ENCODE data around the gene DOK7.

DOK7 gene

DNA sequence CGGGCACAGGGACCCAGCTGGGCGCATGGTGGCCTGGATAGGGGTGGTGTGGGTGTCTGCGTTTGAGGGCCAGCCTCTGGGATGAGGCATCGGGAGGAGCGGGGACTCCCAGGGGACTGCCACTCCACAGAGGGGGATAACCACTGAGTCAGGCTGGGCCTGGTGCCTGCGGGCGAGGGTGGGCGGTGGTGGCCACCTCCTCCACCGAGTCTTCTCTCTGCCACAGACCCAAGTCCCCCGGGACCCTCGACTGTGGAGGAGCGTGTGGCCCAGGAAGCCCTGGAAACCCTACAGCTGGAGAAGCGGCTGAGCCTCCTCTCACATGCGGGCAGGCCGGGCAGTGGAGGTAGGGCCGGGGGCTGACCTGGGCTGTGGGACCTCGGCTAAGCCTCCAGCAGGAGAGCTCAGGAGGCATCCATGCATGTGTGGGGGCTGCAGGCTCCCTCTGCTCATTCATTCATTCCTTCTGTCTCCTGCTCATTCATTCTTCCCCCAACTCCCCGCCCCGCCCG, 26.4 kb downstream of the DOK7 start:
- no peak overlapping the region for H2AFZ ChIP-seq (ENCODE audit: low read length)
- peaks cover 40 to 51% of the 10 kb centered on the region in 2 donors for H3K4me1 ChIP-seq (ENCODE audit: control insufficient read depth in 2 of 2, insufficient read depth in 1 of 2, low read depth in 1 of 2, low read length in 2 of 2)
- peak overlapping the region; percentile 12 for H3K9ac ChIP-seq (ENCODE audit: low read depth, low read length, poor library complexity)
- H2BK15ac ChIP-seq (ENCODE audit: low read length), result no peak overlapping the region
- no peak overlapping the region for H2BK120ac ChIP-seq (ENCODE audit: low read depth, low read length)
- 100% methylated on average over 3 of the region's 20 CpGs; no CpG with 5 or more reads in 1 of the 2 donors for WGBS, 2 donors (ENCODE audit: extremely low coverage in 2 of 2, insufficient read length in 2 of 2, insufficient replicate concordance in 1 of 2)
- no peak overlapping the region for H3K4me3 ChIP-seq (ENCODE audit: low read length in 2 of 2)
- peak overlapping the region; percentile 48 for H3K18ac ChIP-seq (ENCODE audit: low read length)
- no peak overlapping the region for H3K4ac ChIP-seq (ENCODE audit: low read length)
- H3K27ac ChIP-seq (replicated peaks; ENCODE audit: low read length), result no peak overlapping the region
- no peak for DNase-seq (ENCODE audit: low spot score)
- no peaks in the 10 kb centered on the region for H3K36me3 ChIP-seq (replicated peaks in 1 of 2; ENCODE audit: control insufficient read depth in 2 of 2, insufficient read depth in 2 of 2, low read length in 2 of 2)
- H3K79me1 ChIP-seq (ENCODE audit: low read depth, low read length), result peaks cover 2% of the 10 kb centered on the region
- peak overlapping the region; percentile 10 for H3K23ac ChIP-seq (ENCODE audit: low read depth, low read length, poor library complexity)
- H4K91ac ChIP-seq (ENCODE audit: low read depth, low read length, poor library complexity), result no peak overlapping the region
- no peaks in the 10 kb centered on the region for H3K9me3 ChIP-seq (replicated peaks in 1 of 2; ENCODE audit: control insufficient read depth in 2 of 2, insufficient read depth in 1 of 2, low read depth in 1 of 2, low read length in 2 of 2)
- H3K27me3 ChIP-seq (ENCODE audit: control insufficient read depth in 3 of 3, insufficient read depth in 3 of 3, low read depth in 1 of 3, low read length in 3 of 3), result peaks cover 0 to 15% (median 0%) of the 10 kb centered on the region in 3 experiments
- H2BK5ac ChIP-seq (ENCODE audit: low read length), result no peak overlapping the region
- peak overlapping the region; percentile 73 for H2AK5ac ChIP-seq (ENCODE audit: low read depth, low read length)
- H4K8ac ChIP-seq (ENCODE audit: low read depth, low read length), result no peak overlapping the region
- peak overlapping the region; percentile 14 for H2BK12ac ChIP-seq (ENCODE audit: low read length)
- no peak overlapping the region for H3K4me2 ChIP-seq (ENCODE audit: insufficient read depth, low read length, poor library complexity, severe bottlenecking)
- no peak overlapping the region for H3K14ac ChIP-seq (ENCODE audit: low read length)

DNA sequence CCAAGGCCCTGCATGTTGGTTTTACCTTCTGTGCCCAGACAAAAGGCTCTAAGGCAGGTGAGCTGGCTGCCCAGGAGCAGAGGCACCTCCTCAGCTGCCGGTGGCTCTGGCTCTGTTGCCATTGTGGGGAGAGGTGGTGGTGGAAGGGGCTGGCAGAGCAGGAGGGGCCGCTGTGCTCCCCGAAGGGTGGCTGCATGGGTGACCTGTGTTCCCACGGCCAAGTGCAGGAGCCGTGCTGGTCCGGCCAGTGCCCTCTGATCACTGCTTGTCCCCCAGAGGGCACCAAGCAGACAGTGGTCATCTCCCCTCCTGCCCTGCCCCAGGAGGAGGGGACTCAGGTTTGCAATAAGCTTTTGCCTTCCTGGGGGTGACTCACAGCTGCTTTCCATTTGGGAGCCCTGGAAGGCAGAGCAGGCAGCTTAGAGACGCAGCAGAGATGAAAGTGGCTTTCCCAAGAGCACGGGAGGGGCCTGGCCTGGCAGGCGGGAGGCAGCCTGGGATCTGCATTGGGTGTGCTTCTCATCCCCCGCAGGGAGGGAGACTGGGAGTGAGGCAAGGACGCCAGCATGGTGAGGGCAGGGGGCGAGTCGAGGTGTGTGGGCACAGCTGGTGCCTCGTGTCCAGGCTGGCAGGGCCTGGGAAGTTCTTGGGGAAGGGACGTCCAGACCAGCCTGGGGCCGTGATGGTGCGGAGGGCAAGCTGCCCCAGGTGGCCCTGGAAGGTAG, 28.7 kb downstream of the DOK7 start:
- no CpG with 5 or more reads among the region's 17 CpGs for WGBS, 2 donors (ENCODE audit: extremely low coverage in 2 of 2, insufficient read length in 2 of 2, insufficient replicate concordance in 1 of 2)
- H3K4me2 ChIP-seq (ENCODE audit: insufficient read depth, low read length, poor library complexity, severe bottlenecking), result no peak overlapping the region
- peak overlapping the region; percentile 68 for H3K23ac ChIP-seq (ENCODE audit: low read depth, low read length, poor library complexity)
- peak overlapping the region; percentile 97 for H2BK15ac ChIP-seq (ENCODE audit: low read length)
- H3K9ac ChIP-seq (ENCODE audit: low read depth, low read length, poor library complexity), result peak overlapping the region; percentile 67
- no peak overlapping the region for H3K4me3 ChIP-seq (ENCODE audit: low read length in 2 of 2)
- H3K18ac ChIP-seq (ENCODE audit: low read length), result peak overlapping the region; percentile 95
- H3K27me3 ChIP-seq (ENCODE audit: control insufficient read depth in 3 of 3, insufficient read depth in 3 of 3, low read depth in 1 of 3, low read length in 3 of 3), result peaks cover 0 to 13% (median 0%) of the 10 kb centered on the region in 3 experiments
- peaks cover 2% of the 10 kb centered on the region for H3K79me1 ChIP-seq (ENCODE audit: low read depth, low read length)
- H2AK5ac ChIP-seq (ENCODE audit: low read depth, low read length), result peak overlapping the region; percentile 99
- H2BK12ac ChIP-seq (ENCODE audit: low read length), result peak overlapping the region; percentile 41
- peak overlapping the region; percentile 47 for H3K14ac ChIP-seq (ENCODE audit: low read length)
- H3K4me1 ChIP-seq (ENCODE audit: control insufficient read depth in 2 of 2, insufficient read depth in 1 of 2, low read depth in 1 of 2, low read length in 2 of 2), result peaks cover 32 to 35% of the 10 kb centered on the region in 2 donors
- no peak overlapping the region for H2AFZ ChIP-seq (ENCODE audit: low read length)
- H2BK5ac ChIP-seq (ENCODE audit: low read length), result peak overlapping the region; percentile 90
- H4K8ac ChIP-seq (ENCODE audit: low read depth, low read length), result peak overlapping the region; percentile 30
- H3K9me3 ChIP-seq (replicated peaks in 1 of 2; ENCODE audit: control insufficient read depth in 2 of 2, insufficient read depth in 1 of 2, low read depth in 1 of 2, low read length in 2 of 2), result no peaks in the 10 kb centered on the region
- no peak for DNase-seq (ENCODE audit: low spot score)
- no peak overlapping the region for H3K27ac ChIP-seq (replicated peaks; ENCODE audit: low read length)
- peak overlapping the region; percentile 85 for H3K4ac ChIP-seq (ENCODE audit: low read length)
- H3K36me3 ChIP-seq (replicated peaks in 1 of 2; ENCODE audit: control insufficient read depth in 2 of 2, insufficient read depth in 2 of 2, low read length in 2 of 2), result no peaks in the 10 kb centered on the region
- no peak overlapping the region for H2BK120ac ChIP-seq (ENCODE audit: low read depth, low read length)
- H4K91ac ChIP-seq (ENCODE audit: low read depth, low read length, poor library complexity), result no peak overlapping the region

DNA sequence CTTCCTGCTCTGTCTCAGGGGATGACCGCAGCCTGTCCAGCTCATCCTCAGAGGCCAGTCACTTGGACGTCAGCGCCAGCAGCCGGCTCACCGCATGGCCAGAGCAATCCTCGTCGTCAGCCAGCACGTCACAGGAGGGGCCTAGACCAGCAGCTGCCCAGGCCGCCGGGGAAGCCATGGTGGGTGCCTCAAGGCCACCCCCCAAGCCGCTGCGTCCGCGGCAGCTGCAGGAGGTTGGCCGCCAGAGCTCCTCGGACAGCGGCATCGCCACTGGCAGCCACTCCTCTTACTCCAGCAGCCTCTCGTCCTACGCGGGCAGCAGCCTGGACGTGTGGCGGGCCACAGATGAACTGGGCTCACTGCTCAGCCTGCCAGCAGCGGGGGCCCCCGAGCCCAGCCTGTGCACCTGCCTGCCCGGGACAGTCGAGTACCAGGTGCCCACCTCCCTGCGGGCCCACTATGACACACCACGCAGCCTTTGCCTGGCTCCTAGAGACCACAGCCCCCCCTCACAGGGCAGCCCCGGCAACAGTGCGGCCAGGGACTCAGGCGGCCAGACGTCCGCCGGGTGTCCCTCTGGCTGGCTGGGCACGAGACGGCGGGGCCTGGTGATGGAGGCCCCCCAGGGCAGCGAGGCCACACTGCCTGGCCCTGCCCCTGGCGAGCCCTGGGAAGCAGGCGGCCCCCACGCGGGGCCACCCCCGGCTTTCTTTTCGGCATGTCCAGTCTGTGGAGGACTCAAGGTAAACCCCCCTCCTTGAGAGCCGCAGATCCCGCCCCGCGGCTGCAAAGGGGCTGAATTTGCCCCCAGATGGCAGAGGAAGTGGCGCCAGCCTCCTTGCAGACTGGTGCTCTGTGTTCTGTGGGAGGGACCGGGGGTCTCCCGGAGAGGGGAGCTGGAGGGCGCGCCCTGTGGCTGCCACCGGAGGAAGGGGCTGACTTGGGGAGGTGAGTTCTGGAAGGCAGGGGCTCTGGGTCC, 29.9 kb downstream of the DOK7 start:
- DNase-seq (ENCODE audit: low spot score), result no peak
- H3K27ac ChIP-seq (replicated peaks; ENCODE audit: low read length), result no peak overlapping the region
- H2BK120ac ChIP-seq (ENCODE audit: low read depth, low read length), result peak overlapping the region; percentile 97
- H2BK5ac ChIP-seq (ENCODE audit: low read length), result peak overlapping the region; percentile 90
- H3K4ac ChIP-seq (ENCODE audit: low read length), result no peak overlapping the region
- no peaks in the 10 kb centered on the region for H3K9me3 ChIP-seq (replicated peaks in 1 of 2; ENCODE audit: control insufficient read depth in 2 of 2, insufficient read depth in 1 of 2, low read depth in 1 of 2, low read length in 2 of 2)
- no peak overlapping the region for H3K4me3 ChIP-seq (ENCODE audit: low read length in 2 of 2)
- H3K23ac ChIP-seq (ENCODE audit: low read depth, low read length, poor library complexity), result peak overlapping the region; percentile 85
- H4K8ac ChIP-seq (ENCODE audit: low read depth, low read length), result peak overlapping the region; percentile 43
- no peaks in the 10 kb centered on the region for H3K36me3 ChIP-seq (replicated peaks in 1 of 2; ENCODE audit: control insufficient read depth in 2 of 2, insufficient read depth in 2 of 2, low read length in 2 of 2)
- H2AK5ac ChIP-seq (ENCODE audit: low read depth, low read length), result peak overlapping the region; percentile 99
- peak overlapping the region; percentile 93 for H3K18ac ChIP-seq (ENCODE audit: low read length)
- H2AFZ ChIP-seq (ENCODE audit: low read length), result no peak overlapping the region
- peak overlapping the region; percentile 97 for H2BK15ac ChIP-seq (ENCODE audit: low read length)
- peak overlapping the region; percentile 70 for H3K9ac ChIP-seq (ENCODE audit: low read depth, low read length, poor library complexity)
- H2BK12ac ChIP-seq (ENCODE audit: low read length), result peak overlapping the region; percentile 73
- H3K4me2 ChIP-seq (ENCODE audit: insufficient read depth, low read length, poor library complexity, severe bottlenecking), result no peak overlapping the region
- peaks cover 2% of the 10 kb centered on the region for H3K79me1 ChIP-seq (ENCODE audit: low read depth, low read length)
- peak overlapping the region; percentile 94 for H3K14ac ChIP-seq (ENCODE audit: low read length)
- H3K4me1 ChIP-seq (ENCODE audit: control insufficient read depth in 2 of 2, insufficient read depth in 1 of 2, low read depth in 1 of 2, low read length in 2 of 2), result peaks cover 21 to 26% of the 10 kb centered on the region in 2 donors
- H4K91ac ChIP-seq (ENCODE audit: low read depth, low read length, poor library complexity), result no peak overlapping the region
- no CpG with 5 or more reads among the region's 55 CpGs for WGBS, 2 donors (ENCODE audit: extremely low coverage in 2 of 2, insufficient read length in 2 of 2, insufficient replicate concordance in 1 of 2)
- H3K27me3 ChIP-seq (ENCODE audit: control insufficient read depth in 3 of 3, insufficient read depth in 3 of 3, low read depth in 1 of 3, low read length in 3 of 3), result peaks cover 0 to 13% (median 0%) of the 10 kb centered on the region in 3 experiments
